H1 (cell line): ENCODE data around the gene MTM1. TPM values are rescaled to one million over a fixed set of nuclear protein-coding genes. Genes with fewer than 3 reads are reported as not detected.

Experiments
- CTCF ChIA-PET: fragments of 300-600 bp; sonication (Branson Sonifier 250); formaldehyde crosslinking; loops from one replicate; lab custom pipeline; 2021; ENCODE audit not compliant: partially characterized antibody; lab: Charles Lee
- POLR2A ChIA-PET: fragments of 300-600 bp; sonication (Branson Sonifier 250); formaldehyde crosslinking; loops from one replicate; lab custom pipeline; 2021; ENCODE audit warnings: inconsistent platforms; ENCODE audit not compliant: partially characterized antibody; lab: Charles Lee
- DNase-seq, 2 experiments: peaks; one replicate each; pipeline versions ENCODE4 v3.0.0 to v3.0.0-alpha.2; 2010 to 2022; ENCODE audit warnings: low spot score in 2 of 2, low read depth in 1 of 2, mixed read lengths in 1 of 2
- FAIRE-seq: peaks from 2 replicates; lab custom pipeline; 2011; peaks lifted over from hg19 to GRCh38; lab: Jason Lieb, UNC
- H2AFZ ChIP-seq: 2 replicates; pipeline ENCODE4 v1.8.1; 2012; ENCODE audit warnings: low read length, inconsistent platforms
- H2AK5ac ChIP-seq: 2 replicates; pipeline ENCODE4 v1.6.1; 2013; ENCODE audit warnings: low read depth, low read length
- H2BK120ac ChIP-seq: replicated peaks from 2 replicates; pipeline ENCODE3; 2013; ENCODE audit warnings: low read depth, low read length, inconsistent platforms
- H2BK12ac ChIP-seq: 2 replicates; pipeline ENCODE4 v1.6.1; 2013; ENCODE audit warnings: low read depth, low read length
- H2BK15ac ChIP-seq: 2 replicates; pipeline ENCODE4 v1.6.1; 2013; ENCODE audit warnings: low read length
- H2BK20ac ChIP-seq: 2 replicates; pipeline ENCODE4 v1.6.1; 2013; ENCODE audit warnings: low read length
- H2BK5ac ChIP-seq: 2 replicates; pipeline ENCODE4 v1.6.1; 2013; ENCODE audit warnings: low read depth, low read length
- H3K14ac ChIP-seq: 2 replicates; pipeline ENCODE4 v1.6.1; 2013; ENCODE audit warnings: inconsistent platforms; ENCODE audit not compliant: insufficient read length
- H3K18ac ChIP-seq: 2 replicates; pipeline ENCODE4 v1.6.1; 2013; ENCODE audit warnings: low read length; ENCODE audit errors: extremely low read depth
- H3K23ac ChIP-seq: 2 replicates; pipeline ENCODE4 v1.6.1; 2013; ENCODE audit warnings: inconsistent platforms; ENCODE audit not compliant: insufficient read length
- H3K23me2 ChIP-seq: 2 replicates; pipeline ENCODE4 v1.6.1; 2013; ENCODE audit warnings: low read depth, low read length
- H3K27ac ChIP-seq: 2 replicates; pipeline ENCODE4 v1.6.1; 2011; ENCODE audit warnings: low read depth, low read length, inconsistent platforms
- H3K27me3 ChIP-seq, 4 experiments: replicated peaks in 1 of 4; 1 replicate in 1 of 4; 2 replicates in 3 of 4; pipeline versions ENCODE4 v1.6.1 to v1.8.1; 2011 to 2013; ENCODE audit warnings: low read length in 3 of 4, mild to moderate bottlenecking in 3 of 4, inconsistent platforms in 2 of 4, mixed read lengths in 2 of 4, moderate library complexity in 1 of 4; ENCODE audit not compliant: control insufficient read depth in 3 of 4, insufficient read depth in 3 of 4; ENCODE audit errors: extremely low read depth in 1 of 4
- H3K36me3 ChIP-seq, 4 experiments: 2 replicates each; pipeline versions ENCODE4 v1.6.1 to v1.8.1; 2011 to 2013; ENCODE audit warnings: mild to moderate bottlenecking in 4 of 4, low read length in 3 of 4, moderate library complexity in 2 of 4, control low read depth in 1 of 4, inconsistent platforms in 1 of 4; ENCODE audit not compliant: insufficient read depth in 4 of 4, control insufficient read depth in 2 of 4
- H3K4ac ChIP-seq: replicated peaks from 2 replicates; pipeline ENCODE3; 2013; ENCODE audit warnings: low read length, low read depth, mixed read lengths, inconsistent platforms; ENCODE audit not compliant: insufficient read length
- H3K4me1 ChIP-seq, 4 experiments: replicated peaks in 1 of 4; 1 replicate in 1 of 4; 2 replicates in 3 of 4; pipeline versions ENCODE4 v1.6.1 to v1.8.1; 2011 to 2013; ENCODE audit warnings: low read length in 3 of 4, inconsistent platforms in 2 of 4, mixed read lengths in 1 of 4; ENCODE audit not compliant: insufficient read depth in 4 of 4, control insufficient read depth in 3 of 4
- H3K4me2 ChIP-seq, 2 experiments: 2 replicates each; pipeline versions ENCODE4 v1.6.1 to v1.8.1; 2011 to 2013; ENCODE audit warnings: low read depth in 2 of 2, low read length in 2 of 2, control low read depth in 1 of 2, inconsistent platforms in 1 of 2, mild to moderate bottlenecking in 1 of 2; ENCODE audit not compliant: insufficient read depth in 1 of 2
- H3K4me3 ChIP-seq, 4 experiments: fragments of 200-600, 300-600 bp in 1 of 4; sonication (generic), shearing (Covaris generic), sonication (Bioruptor Twin) in 1 of 4; 2 replicates each; pipeline versions ENCODE4 v1.5.1 to v1.8.1; 2011 to 2016; ENCODE audit warnings: low read length in 4 of 4, low read depth in 3 of 4, control low read depth in 2 of 4, inconsistent platforms in 2 of 4, mild to moderate bottlenecking in 2 of 4, mixed read lengths in 1 of 4, moderate library complexity in 1 of 4; ENCODE audit not compliant: insufficient read depth in 2 of 4; ENCODE audit errors: extremely low read depth in 1 of 4
- H3K56ac ChIP-seq: replicated peaks from 2 replicates; pipeline ENCODE3; 2013; ENCODE audit warnings: low read depth, mild to moderate bottlenecking, mixed read lengths, low read length, inconsistent platforms; ENCODE audit not compliant: insufficient read length
- H3K79me1 ChIP-seq: 2 replicates; pipeline ENCODE4 v1.6.1; 2013; ENCODE audit warnings: low read depth, low read length, control low read depth
- H3K79me2 ChIP-seq, 2 experiments: 2 replicates each; pipeline versions ENCODE4 v1.6.1 to v1.8.1; 2012 to 2013; ENCODE audit warnings: low read length in 2 of 2, mild to moderate bottlenecking in 2 of 2, inconsistent platforms in 1 of 2; ENCODE audit not compliant: insufficient read depth in 2 of 2, control insufficient read depth in 1 of 2
- H3K9ac ChIP-seq, 4 experiments: replicated peaks in 1 of 4; 1 replicate in 1 of 4; 2 replicates in 3 of 4; pipeline versions ENCODE4 v1.6.1 to v1.8.1; 2011 to 2013; ENCODE audit warnings: low read depth in 3 of 4, low read length in 3 of 4, control low read depth in 2 of 4, mild to moderate bottlenecking in 2 of 4, moderate library complexity in 2 of 4, inconsistent platforms in 1 of 4; ENCODE audit errors: extremely low read depth in 1 of 4
- H3K9me3 ChIP-seq, 2 experiments: 2 replicates each; pipeline versions ENCODE4 v1.6.1 to v1.8.1; 2012 to 2013; ENCODE audit warnings: mild to moderate bottlenecking in 2 of 2, moderate library complexity in 2 of 2, control low read depth in 1 of 2, inconsistent platforms in 1 of 2, low read depth in 1 of 2, low read length in 1 of 2, mixed read lengths in 1 of 2; ENCODE audit not compliant: insufficient read depth in 2 of 2
- H4K20me1 ChIP-seq, 2 experiments: replicated peaks in 1 of 2; 2 replicates each; pipeline versions ENCODE3 to v1.8.1; 2011 to 2013; ENCODE audit warnings: inconsistent platforms in 2 of 2, low read length in 2 of 2, mild to moderate bottlenecking in 1 of 2; ENCODE audit not compliant: insufficient read depth in 2 of 2, control insufficient read depth in 1 of 2
- H4K5ac ChIP-seq: 2 replicates; pipeline ENCODE4 v1.6.1; 2013; ENCODE audit warnings: low read length, low read depth, mixed read lengths, inconsistent platforms; ENCODE audit not compliant: insufficient read length
- H4K8ac ChIP-seq: 2 replicates; pipeline ENCODE4 v1.8.0; 2013; ENCODE audit warnings: mild to moderate bottlenecking, moderate library complexity, low read length, inconsistent platforms; ENCODE audit not compliant: insufficient read depth; ENCODE audit errors: extremely low read depth
- H4K91ac ChIP-seq: replicated peaks from 2 replicates; pipeline ENCODE3; 2013; ENCODE audit warnings: low read length, mixed read lengths, inconsistent platforms; ENCODE audit not compliant: insufficient read length
- ATF3 ChIP-seq: IDR thresholded peaks from 2 replicates; pipeline ENCODE4 v1.6.1; 2011; ENCODE audit warnings: low read depth, mild to moderate bottlenecking, low read length; ENCODE audit not compliant: insufficient read depth
- CTBP2 ChIP-seq: IDR thresholded peaks from 2 replicates; pipeline ENCODE4 v1.7.0; 2011; ENCODE audit warnings: borderline replicate concordance, mild to moderate bottlenecking, moderate library complexity, mixed read lengths, low read length; ENCODE audit not compliant: insufficient read depth, insufficient read length
- CTCF ChIP-seq, 3 experiments: IDR thresholded peaks; 1 replicate in 2 of 3; 2 replicates in 1 of 3; pipeline versions ENCODE4 v1.5.1 to v1.6.1; 2011; ENCODE audit warnings: low read length in 3 of 3, mild to moderate bottlenecking in 3 of 3, inconsistent platforms in 2 of 3, low read depth in 1 of 3, moderate library complexity in 1 of 3; ENCODE audit not compliant: insufficient read depth in 1 of 3; ENCODE audit errors: control extremely low read depth in 1 of 3
- EGR1 ChIP-seq: IDR thresholded peaks from 2 replicates; pipeline ENCODE4 v1.6.1; 2011; ENCODE audit warnings: low read depth, low read length, borderline replicate concordance
- POLR2AphosphoS5 ChIP-seq: IDR thresholded peaks from 2 replicates; pipeline ENCODE4 v1.6.1; 2011; ENCODE audit warnings: low read depth, low read length
- RFX5 ChIP-seq: IDR thresholded peaks from 2 replicates; pipeline ENCODE4 v1.6.1; 2011; ENCODE audit warnings: low read depth, low read length, improper control_type of control experiment, borderline replicate concordance
- SIX5 ChIP-seq: IDR thresholded peaks from 2 replicates; pipeline ENCODE4 v1.6.1; 2011; ENCODE audit warnings: mild to moderate bottlenecking, low read depth, low read length
- SP4 ChIP-seq: IDR thresholded peaks from 2 replicates; pipeline ENCODE4 v1.6.1; 2012; ENCODE audit warnings: low read length, inconsistent platforms
- SRF ChIP-seq: IDR thresholded peaks from 2 replicates; pipeline ENCODE4 v1.6.1; 2011; ENCODE audit warnings: mild to moderate bottlenecking, low read depth, low read length, moderate library complexity
- TCF12 ChIP-seq: IDR thresholded peaks from 2 replicates; pipeline ENCODE4 v1.6.1; 2011; ENCODE audit warnings: low read depth, mild to moderate bottlenecking, low read length
- YY1 ChIP-seq: IDR thresholded peaks from 2 replicates; pipeline ENCODE4 v1.6.1; 2011; ENCODE audit warnings: low read depth, mild to moderate bottlenecking, low read length
- ZNF274 ChIP-seq: IDR thresholded peaks from 2 replicates; pipeline ENCODE4 v1.7.0; 2012; ENCODE audit warnings: low read length, borderline replicate concordance; ENCODE audit errors: extremely low read depth
- WGBS, 2 experiments: shearing (Covaris generic) in 1 of 2; methylation state at CpG; one replicate each; pipeline versions ENCODE4 v1.1.6 to v1.1.7; 2013 to 2015; ENCODE audit warnings: low lambda C conversion rate in 2 of 2, mixed read lengths in 2 of 2, inconsistent platforms in 1 of 2, low coverage in 1 of 2, missing lambda C conversion rate in 1 of 2; ENCODE audit not compliant: insufficient replicate concordance in 2 of 2, insufficient coverage in 1 of 2, insufficient read length in 1 of 2; ENCODE audit errors: extremely low coverage in 1 of 2, missing lambda C conversion rate in 1 of 2; 5-methylcytosine and 5-hydroxymethylcytosine counted together
- polyA plus RNA-seq, 7 experiments: library from polyadenylated mRNA; depleted of rRNA in 3 of 7; stranded (reverse) in 5 of 7; unstranded in 2 of 7; fragments of >200 nt in 5 of 7; fragments of 200-250 nt in 2 of 7; gene quantifications; 1 replicate in 5 of 7; 2 replicates in 1 of 7; 4 replicates in 1 of 7; pipeline versions ENCODE4 v1.2.1 to v1.2.3, GENCODE V29; 2011 to 2013; ENCODE audit warnings: missing spikeins in 2 of 7, mixed read lengths in 2 of 7
- total RNA-seq: library from RNA; stranded (reverse); fragmentation: NEBNext Ultra II Directional; extraction: Animal tissue kit (Norgen Biotek cat#: 25700); gene quantifications from 2 replicates; pipeline ENCODE4 v1.2.1, GENCODE V29; 2021

Gene MTM1
- total and polyA plus RNA-seq, 2 of the 8 experiments (the other 6 are each of a cell fraction or from before 2014, with no cell fraction given): 2.3 to 8.4 TPM

- no peak overlapping the region for H3K23ac ChIP-seq
- no peak overlapping the region for H3K9ac ChIP-seq
- no peak overlapping the region for H3K56ac ChIP-seq
- no peak overlapping the region for H3K14ac ChIP-seq
- H2BK12ac ChIP-seq: no peak overlapping the region
- H4K20me1 ChIP-seq: no peaks in the 10 kb centered on the region
- 90% methylated on average over 1 of the region's 1 CpG; no CpG with 5 or more reads in 1 of the 2 experiments for WGBS, 2 experiments
- no peak overlapping the region for H2AK5ac ChIP-seq
- no peak overlapping the region for H2BK20ac ChIP-seq
- peaks cover 0 to 21% of the 10 kb centered on the region in 2 experiments; a peak in 2 of 4 replicates for H3K79me2 ChIP-seq
- H3K23me2 ChIP-seq: no peaks in the 10 kb centered on the region
- ChIA-PET CTCF (interaction anchor here (0.9 kb wide), 1 partner anchor 10 kb away, joined by 4 read pairs; no protein-coding TSS in a partner anchor), POLR2A (no interaction called here)
- H3K27ac ChIP-seq: no peak overlapping the region
- no peak overlapping the region for H2BK15ac ChIP-seq
- FAIRE-seq (no peak), DNase-seq (no peak)
- no peak overlapping the region for H4K8ac ChIP-seq
- H3K4me2 ChIP-seq: no peak overlapping the region
- no peaks in the 10 kb centered on the region; the same call in 1 of the 2 replicates for H3K79me1 ChIP-seq
- no peak overlapping the region for H3K18ac ChIP-seq
- no peak overlapping the region for H4K91ac ChIP-seq
- H3K4ac ChIP-seq: no peak overlapping the region
- no peak overlapping the region for H4K5ac ChIP-seq
- H2BK120ac ChIP-seq: no peak overlapping the region
- peaks cover 0 to 14% (median 9%) of the 10 kb centered on the region in 4 experiments; a peak in 4 of 7 replicates for H3K4me1 ChIP-seq
- no peaks in the 10 kb centered on the region; a peak in 1 of 8 replicates for H3K36me3 ChIP-seq
- H3K9me3 ChIP-seq: 0 out of 4 replicates have a peak, but pooled peaks cover 0 to 2% of the 10 kb centered on the region in 2 experiments
- H2AFZ ChIP-seq: no peak overlapping the region
- H2BK5ac ChIP-seq: no peak overlapping the region
- no peak overlapping the region for H3K4me3 ChIP-seq
- no peaks in the 10 kb centered on the region for H3K27me3 ChIP-seq
- TF ChIP-seq CTCF (IDR thresholded peaks at IDR 0.05; ENCODE audit: control extremely low read depth in 1 of 3, insufficient read depth in 1 of 3, low read depth in 1 of 3, low read length in 3 of 3) (no peak), CTBP2 (no peak), SP4 (no peak), RFX5 (no peak), EGR1 (no peak), ZNF274 (no peak), SRF (no peak), YY1 (no peak), SIX5 (no peak), TCF12 (no peak), ATF3 (no peak), POLR2AphosphoS5 (no peak)
Observed at GRCh38 chrX:150577174-150577573, 8.8 kb downstream of the MTM1 start.
